Retinal pigment epithelial cell (primary cell): Measurements from ENCODE around the gene CFAP97D2.
A peak's percentile ranks its signal among the peaks of the same experiment; 100 is the strongest.

ENCODE experiments used
- DNase-seq: peaks from one replicate; pipeline ENCODE4 v3.0.0-alpha.2; 2010; ENCODE audit warnings: low read depth
- H3K4me3 ChIP-seq: 2 replicates; pipeline ENCODE4 v1.5.1; 2011; ENCODE audit warnings: mild to moderate bottlenecking, low read length, control low read depth, moderate library complexity
- CTCF ChIP-seq: conservative IDR thresholded peaks from 2 replicates; pipeline ENCODE4 v1.5.1; 2011; ENCODE audit warnings: low read depth, low read length, control low read depth, inconsistent platforms

CFAP97D2 gene

DNA sequence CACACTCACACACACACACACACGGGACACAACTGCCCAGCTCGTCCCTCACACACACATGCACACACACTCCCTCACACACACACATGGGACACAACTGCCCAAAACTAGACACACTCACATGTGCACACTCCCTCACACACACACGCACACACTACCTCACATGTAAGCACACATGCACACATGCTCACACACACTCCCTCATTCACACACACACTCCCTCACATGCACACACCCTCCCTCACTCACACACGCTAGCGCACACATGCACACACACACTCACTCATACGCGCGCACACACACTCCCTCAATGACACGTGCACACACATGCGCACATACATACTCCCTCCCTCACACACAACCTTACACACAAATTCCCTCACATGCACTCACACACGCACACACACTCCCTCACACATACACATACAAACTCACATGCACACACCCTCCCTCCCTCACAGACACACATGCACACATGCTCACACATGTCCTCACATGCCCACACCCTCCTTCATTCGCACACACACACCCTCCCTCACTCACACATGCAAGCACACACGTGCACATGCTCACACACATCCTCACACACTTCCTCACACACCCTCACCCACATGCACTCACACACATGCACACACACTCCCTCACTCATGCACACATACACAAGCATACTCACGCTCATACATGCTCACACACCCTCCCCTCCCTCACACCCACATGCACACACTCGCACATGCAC lies 37.6 kb upstream of the CFAP97D2 start:
- TF ChIP-seq CTCF, result no peak
- H3K4me3 ChIP-seq, result no peak overlapping the region
- no peak for DNase-seq

DNA sequence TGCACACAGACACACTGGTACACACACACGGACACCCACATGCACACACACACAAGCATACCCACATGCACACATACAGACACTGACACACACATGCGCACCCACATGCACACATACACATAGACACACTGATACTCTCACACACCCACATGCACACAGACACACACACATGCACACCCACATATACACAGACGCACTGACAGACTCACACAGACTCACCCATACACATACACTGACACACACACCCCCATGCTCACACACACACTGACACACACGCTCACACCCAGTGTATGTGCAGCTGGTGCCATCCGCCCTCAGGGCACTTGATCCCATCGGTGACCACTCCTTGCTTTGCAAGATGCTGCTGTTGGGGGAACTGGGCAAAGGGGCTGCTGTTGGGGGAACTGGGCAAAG lies 36.9 kb upstream of the CFAP97D2 start:
- H3K4me3 ChIP-seq, result no peak overlapping the region
- no peak for DNase-seq
- no peak for TF ChIP-seq CTCF

DNA sequence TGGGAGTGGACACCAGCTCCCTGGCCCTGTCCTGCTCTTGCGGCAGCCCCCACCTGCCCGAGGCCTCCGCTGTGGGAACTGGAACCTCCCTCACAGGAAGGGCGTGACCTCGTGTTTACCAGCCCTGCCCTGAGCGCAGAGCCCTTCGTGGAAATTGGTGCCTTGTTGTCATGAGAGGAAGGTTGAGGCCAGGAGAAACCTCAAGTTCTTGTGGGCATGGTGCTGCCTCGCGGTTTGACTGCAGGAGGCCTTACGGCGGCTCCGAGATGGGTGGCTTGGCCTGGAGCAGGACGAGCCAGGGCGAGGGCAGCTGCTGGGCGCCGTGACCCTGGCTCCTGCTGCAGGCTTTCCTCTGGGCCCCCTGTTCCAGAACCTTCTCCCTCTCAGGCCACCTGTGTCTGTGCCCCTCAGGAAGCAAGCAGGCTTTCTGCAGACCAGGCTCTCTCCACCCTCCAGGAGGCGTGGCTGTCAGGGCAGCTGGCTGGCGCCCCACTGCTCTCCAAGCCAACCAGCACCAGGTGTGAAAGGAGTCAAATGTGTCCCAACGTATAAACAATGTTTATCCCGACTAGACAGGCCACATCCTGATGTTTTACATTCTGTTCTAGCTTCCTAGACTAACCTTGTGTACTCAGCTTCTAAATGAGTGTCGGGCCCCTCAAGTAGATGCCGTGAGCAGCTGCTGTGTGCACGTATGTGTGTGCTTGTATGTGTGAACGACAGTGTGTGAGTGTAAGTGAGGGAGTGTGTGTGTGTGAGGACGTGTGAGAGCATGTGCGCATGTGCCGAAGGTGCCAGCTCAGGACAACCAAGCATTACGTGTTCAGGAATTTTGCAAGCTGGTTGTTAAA lies 36.2 kb upstream of the CFAP97D2 start:
- no peak for TF ChIP-seq CTCF
- DNase-seq, result no peak
- no peak overlapping the region for H3K4me3 ChIP-seq

DNA sequence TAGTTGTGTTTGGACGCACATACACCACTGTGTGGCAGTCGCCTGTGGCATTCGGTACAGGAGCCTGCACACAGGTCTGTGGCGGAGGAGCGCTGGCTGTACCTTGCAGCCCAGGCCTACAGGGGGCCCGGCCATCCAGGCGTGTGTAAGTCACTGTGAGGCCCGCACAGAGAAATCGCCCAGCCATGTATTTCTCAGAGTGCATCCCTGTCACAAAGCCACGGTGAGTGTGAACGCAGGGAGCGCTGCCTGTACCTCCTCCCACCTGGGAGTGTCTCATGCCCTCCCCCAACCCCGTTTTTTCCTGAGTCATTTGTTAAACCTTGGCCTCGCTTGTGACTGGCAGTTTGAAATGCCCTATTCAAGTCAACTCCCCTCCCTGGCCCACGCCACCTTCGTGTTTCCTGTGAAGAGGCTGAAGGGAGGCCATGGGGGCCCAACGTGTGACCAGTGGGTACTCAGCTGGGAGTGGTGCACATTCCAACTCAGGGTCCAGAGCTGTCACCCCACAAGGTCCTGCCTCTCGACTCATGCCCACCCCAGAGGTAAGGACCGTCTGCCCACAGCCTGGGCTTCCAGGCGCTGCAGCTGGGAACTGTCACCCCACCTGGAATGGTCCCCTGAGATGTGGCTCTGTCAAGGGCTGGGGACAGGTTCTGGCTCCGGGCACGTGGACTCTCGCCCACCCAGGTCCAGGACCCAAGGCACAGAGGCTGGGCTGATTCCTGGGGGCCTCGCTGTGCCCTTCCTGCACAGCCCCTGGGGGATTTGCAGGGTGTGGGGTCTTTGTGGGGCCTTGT lies 35.1 kb upstream of the CFAP97D2 start:
- DNase-seq, result no peak
- TF ChIP-seq CTCF, result peak; percentile 65
- no peak overlapping the region for H3K4me3 ChIP-seq

DNA sequence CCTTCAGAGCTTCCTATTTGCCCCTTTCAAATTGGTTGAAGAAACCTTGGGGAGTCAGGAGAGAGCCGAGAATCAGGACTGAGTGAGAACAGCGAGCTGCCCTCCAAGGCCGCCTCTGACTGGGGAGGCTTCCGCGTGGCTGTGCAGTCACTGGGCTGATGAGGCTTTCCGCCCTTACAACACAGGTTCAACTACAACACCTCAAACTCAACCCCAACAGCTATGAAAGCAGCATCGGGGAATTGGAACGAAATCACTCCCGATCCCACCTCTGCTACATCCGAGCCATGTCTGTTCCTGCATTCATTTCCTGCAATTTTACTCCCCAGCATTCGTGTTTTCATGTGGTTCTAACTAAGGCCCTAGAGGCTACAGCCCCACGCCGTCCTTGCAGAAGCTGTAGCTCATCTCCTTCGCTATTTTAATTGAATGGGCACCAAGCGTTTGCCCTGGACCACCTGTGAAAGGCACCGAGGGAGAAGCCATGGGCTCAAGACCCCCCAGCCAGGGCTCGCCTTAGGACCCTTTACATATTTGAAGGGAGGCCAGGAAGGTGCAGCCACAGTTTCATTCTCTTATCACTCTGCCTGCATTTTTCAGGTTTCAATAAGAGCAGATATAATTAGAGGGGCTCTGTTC lies 34.3 kb upstream of the CFAP97D2 start:
- no peak for TF ChIP-seq CTCF
- no peak overlapping the region for H3K4me3 ChIP-seq
- DNase-seq, result no peak

- no peak for TF ChIP-seq CTCF
- no peak overlapping the region for H3K4me3 ChIP-seq
- no peak for DNase-seq
These were observed 33.8 kb upstream of the CFAP97D2 start for GRCh38 chr13:114145256-114145655.
